AG04450 (cell line): ENCODE data around the gene ARHGEF3. TPM values are rescaled to one million over a fixed set of nuclear protein-coding genes. Genes with fewer than 3 reads are reported as not detected.

Source experiments
- CTCF ChIA-PET: fragments of 300-600, 350-600 bp; formaldehyde crosslinking; extraction: SDS; loops from one replicate; lab custom pipeline; 2022; ENCODE audit warnings: antibody characterized with exemption, inconsistent platforms; lab: Charles Lee
- POLR2A ChIA-PET: fragments of 350-600 bp; formaldehyde crosslinking; extraction: SDS; loops from one replicate; lab custom pipeline; 2021; ENCODE audit warnings: antibody characterized with exemption, inconsistent platforms; lab: Yijun Ruan, JAX
- DNase-seq: peaks from one replicate; pipeline ENCODE4 v3.0.0-alpha.2; 2011; ENCODE audit warnings: low read depth, low spot score
- H3K27ac ChIP-seq: one replicate; pipeline ENCODE4 v1.5.1; 2012; ENCODE audit warnings: low read depth, low read length, control low read depth
- H3K27me3 ChIP-seq: one replicate; pipeline ENCODE4 v1.6.0; 2012; ENCODE audit warnings: low read length; ENCODE audit not compliant: control insufficient read depth, insufficient read depth
- H3K4me3 ChIP-seq: 2 replicates; pipeline ENCODE4 v1.5.1; 2011; ENCODE audit warnings: mild to moderate bottlenecking, low read depth, low read length, control low read depth
- H3K9me3 ChIP-seq: 2 replicates; pipeline ENCODE4 v1.5.1; 2012; ENCODE audit warnings: low read length; ENCODE audit not compliant: control insufficient read depth, insufficient read depth
- polyA plus RNA-seq: library from polyadenylated mRNA; depleted of rRNA; stranded (reverse); fragments of >200 nt; gene quantifications from 2 replicates; pipeline ENCODE4 v1.2.3, GENCODE V29; 2011
- TF ChIP-seq, protein P1 (sequence below): IDR thresholded peaks from 2 replicates; pipeline ENCODE4 v1.5.1; 2011; ENCODE audit warnings: low read depth, low read length, control low read depth, inconsistent platforms

The ARHGEF3 gene
- polyA plus RNA-seq, 1 experiment, result 5.6 TPM

DNA sequence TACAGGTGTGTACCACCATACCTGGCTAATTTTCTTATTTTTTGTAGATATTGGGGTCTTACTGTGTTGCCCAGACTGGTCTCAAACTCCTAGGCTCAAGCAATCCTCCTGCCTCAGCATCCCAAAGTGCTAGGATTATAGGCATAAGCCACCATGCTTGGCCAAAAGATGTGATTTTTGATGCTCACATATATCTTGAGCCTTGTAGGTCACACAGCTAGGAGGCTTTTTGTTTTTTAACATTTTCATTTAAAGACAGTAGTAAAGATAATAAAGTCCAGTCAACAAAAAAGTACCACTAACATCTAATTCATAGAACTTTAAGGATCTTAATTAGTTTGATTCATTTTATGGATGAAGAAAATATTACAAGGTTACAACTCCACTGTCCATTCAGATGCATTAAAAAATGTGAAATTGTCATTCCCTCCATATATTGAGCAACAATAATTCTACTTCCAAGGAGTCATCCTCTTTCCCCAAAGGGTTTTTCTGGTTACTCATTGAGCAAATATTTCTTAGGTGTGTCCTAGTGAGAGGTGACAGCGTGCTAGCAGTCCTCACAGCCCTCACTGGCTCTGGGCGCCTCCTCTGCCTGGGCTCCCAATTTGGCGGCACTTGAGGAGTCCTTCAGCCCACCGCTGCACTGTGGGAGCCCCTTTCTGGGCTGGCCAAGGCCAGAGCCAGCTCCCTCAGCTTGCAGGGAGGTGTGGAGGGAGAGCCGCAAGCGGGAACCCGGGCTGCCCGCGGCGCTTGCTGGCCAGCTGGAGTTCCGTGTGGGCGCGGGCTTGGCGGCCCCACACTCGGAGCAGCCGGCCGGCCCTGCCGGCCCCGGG lies 110.4 kb downstream of the ARHGEF3 start:
- POLR2A ChIA-PET, result interaction anchor here (0.7 kb wide), 1 partner anchor 9 kb away, joined by 3 read pairs; no protein-coding TSS in a partner anchor
- TF ChIP-seq, protein P1, sequence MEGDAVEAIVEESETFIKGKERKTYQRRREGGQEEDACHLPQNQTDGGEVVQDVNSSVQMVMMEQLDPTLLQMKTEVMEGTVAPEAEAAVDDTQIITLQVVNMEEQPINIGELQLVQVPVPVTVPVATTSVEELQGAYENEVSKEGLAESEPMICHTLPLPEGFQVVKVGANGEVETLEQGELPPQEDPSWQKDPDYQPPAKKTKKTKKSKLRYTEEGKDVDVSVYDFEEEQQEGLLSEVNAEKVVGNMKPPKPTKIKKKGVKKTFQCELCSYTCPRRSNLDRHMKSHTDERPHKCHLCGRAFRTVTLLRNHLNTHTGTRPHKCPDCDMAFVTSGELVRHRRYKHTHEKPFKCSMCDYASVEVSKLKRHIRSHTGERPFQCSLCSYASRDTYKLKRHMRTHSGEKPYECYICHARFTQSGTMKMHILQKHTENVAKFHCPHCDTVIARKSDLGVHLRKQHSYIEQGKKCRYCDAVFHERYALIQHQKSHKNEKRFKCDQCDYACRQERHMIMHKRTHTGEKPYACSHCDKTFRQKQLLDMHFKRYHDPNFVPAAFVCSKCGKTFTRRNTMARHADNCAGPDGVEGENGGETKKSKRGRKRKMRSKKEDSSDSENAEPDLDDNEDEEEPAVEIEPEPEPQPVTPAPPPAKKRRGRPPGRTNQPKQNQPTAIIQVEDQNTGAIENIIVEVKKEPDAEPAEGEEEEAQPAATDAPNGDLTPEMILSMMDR, result no peak

DNA sequence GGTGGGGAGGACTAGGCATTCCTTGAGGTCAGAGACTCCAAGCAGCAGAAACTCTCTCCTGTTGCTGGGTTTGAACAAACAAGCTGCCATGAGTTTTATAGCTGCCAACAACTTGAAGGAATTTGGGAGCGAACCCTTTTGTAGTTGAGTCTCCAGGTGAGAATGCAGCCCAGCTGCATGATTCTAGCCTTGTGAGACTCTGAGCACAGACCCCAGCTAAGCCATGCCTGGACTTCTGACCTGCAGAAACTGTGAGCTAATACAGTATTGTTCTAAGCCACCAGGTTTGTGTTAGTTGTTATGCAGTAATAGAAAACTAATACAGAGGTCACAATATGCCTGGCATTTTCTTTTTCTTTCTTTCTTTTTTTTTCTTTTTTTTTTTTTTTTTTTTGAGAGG lies 112.4 kb downstream of the ARHGEF3 start:
- Histone ChIP-seq H3K27me3 (peaks cover 2% of the 10 kb centered on the region), H3K27ac (no peak overlapping the region), H3K4me3 (no peak overlapping the region), H3K9me3 (no peaks in the 10 kb centered on the region)
- CTCF ChIA-PET, result no interaction called here
- no peak for DNase-seq
- TF ChIP-seq, protein P1, result no peak
- POLR2A ChIA-PET, result no interaction called here

More for the DNA sequence above, 110.4 kb downstream of the ARHGEF3 start:
- no peak for DNase-seq
- CTCF ChIA-PET, result interaction anchor here (1.0 to 1.5 kb wide), 2 partner anchors 11 to 298 kb away, joined by 3 to 6 read pairs; no protein-coding TSS in a partner anchor
- H3K4me3 ChIP-seq, result no peak overlapping the region
- H3K27me3 ChIP-seq, result peaks cover 2% of the 10 kb centered on the region
- H3K9me3 ChIP-seq, result no peaks in the 10 kb centered on the region
- H3K27ac ChIP-seq, result no peak overlapping the region

DNA sequence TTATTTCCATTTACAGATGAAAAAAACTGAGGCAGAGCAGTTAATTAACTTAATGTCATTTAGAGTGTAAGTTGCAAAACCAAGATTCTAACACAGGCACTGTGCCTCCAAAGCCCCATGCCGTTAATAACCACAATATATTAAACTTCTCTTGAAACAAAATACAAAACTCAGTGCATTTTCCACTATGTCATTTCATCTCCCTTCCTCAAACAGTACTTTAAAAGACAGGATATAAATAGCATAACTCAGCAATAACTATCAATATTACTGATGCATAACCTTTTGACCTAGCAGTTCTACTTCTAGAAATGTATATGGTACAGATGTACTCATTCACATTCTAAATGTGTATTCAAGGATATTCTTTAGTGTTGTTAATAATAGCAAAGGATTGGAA lies 113.6 kb downstream of the ARHGEF3 start:
- ChIA-PET POLR2A (no interaction called here), CTCF (no interaction called here)
- TF ChIP-seq, protein P1, result no peak
- Histone ChIP-seq H3K27me3 (no peaks in the 10 kb centered on the region), H3K9me3 (peaks cover 7% of the 10 kb centered on the region), H3K27ac (no peak overlapping the region), H3K4me3 (no peak overlapping the region)
- no peak for DNase-seq

DNA sequence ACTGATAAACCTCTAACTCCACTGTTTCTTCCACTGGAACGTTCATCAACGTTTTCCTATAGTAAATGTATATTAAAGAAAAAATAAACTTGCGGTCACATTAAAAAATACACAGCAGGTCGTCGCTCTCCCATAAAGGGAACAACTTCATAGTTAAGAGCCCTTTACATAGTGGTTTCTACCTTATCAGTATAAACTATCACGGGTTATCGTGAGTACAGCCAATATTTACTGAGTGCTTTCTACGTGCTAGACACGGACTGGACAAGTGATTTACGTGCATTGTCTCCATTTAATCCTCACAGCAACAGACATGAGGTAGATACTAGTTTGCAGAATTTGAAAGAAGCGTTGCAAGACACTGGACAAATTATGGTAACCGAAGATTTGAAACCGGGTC lies 117.7 kb downstream of the ARHGEF3 start:
- no peaks in the 10 kb centered on the region for H3K27me3 ChIP-seq
- POLR2A ChIA-PET, result no interaction called here
- peaks cover 10% of the 10 kb centered on the region for H3K9me3 ChIP-seq
- H3K27ac ChIP-seq, result no peak overlapping the region
- CTCF ChIA-PET, result no interaction called here
- TF ChIP-seq, protein P1, result no peak
- H3K4me3 ChIP-seq, result no peak overlapping the region
- DNase-seq, result no peak

DNA sequence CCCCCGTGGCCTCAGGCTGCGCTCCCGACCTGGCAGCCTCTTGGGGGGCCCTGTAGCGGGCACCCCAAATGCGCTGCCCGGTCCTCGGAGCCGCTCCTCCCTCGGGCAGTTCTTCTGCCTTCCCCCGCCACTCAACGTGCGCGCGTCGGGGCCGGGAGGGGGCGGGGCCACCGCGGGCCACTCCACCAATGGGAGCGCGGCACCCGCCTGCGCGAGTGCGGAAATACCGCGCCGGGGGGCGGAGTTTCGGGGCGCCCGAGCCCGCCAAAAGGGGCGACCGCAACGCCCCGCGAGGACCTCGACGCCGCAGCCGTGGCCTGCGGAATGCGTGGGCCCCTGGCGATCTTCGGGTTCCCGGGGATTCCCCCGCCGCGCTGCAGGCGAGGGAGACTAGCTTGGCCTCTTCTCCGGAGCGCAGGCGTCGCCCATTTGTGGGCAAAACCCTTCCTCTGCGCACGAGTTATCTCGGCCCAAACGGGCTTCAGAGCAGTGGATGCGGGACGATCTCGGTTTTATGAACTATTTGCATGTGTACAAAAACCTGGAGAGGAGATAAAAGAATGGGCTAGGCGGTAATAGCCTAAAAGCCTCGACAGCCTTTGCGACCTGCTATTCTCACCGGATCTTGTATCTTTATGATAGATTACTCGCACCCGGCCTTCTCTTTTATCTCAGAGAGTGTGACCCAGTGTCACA lies 118.5 kb downstream of the ARHGEF3 start, which contains the start of gene TASOR:
Gene TASOR (minus strand): TSS at position 144 of the 696 bp plus-strand sequence. CDS start 259 bp downstream, outside the sequence.
- Histone ChIP-seq H3K27ac (peak within 1 kb of the TSS; percentile 97), H3K9me3 (peaks cover 10% of the 10 kb centered on the region), H3K27me3 (no peaks in the 10 kb centered on the region), H3K4me3 (peak within 1 kb of the TSS; percentile 76)
- POLR2A ChIA-PET, result interaction anchor here (1.2 to 1.6 kb wide), 5 partner anchors 10 to 545 kb away, joined by 3 to 9 read pairs (median 5); partner anchors contain the start of gene CCDC66
- CTCF ChIA-PET, result interaction anchor here (0.6 to 1.6 kb wide), 3 partner anchors 9 to 54 kb away, joined by 3 to 7 read pairs (median 6); no protein-coding TSS in a partner anchor
- DNase-seq, result peak; percentile 18
- TF ChIP-seq, protein P1, result no peak
